ENCODE measurements around the gene ZGRF1.

Gene ZGRF1

GRCh38 chr4:112520598-112521122 lies 116.0 kb downstream of the ZGRF1 start:
- Histone ChIP-seq H3K27ac (ENCODE audit: low read length) (no peak overlapping the region), H3K36me3 (ENCODE audit: insufficient read depth, low read depth, low read length) (no peaks in the 10 kb centered on the region), H3K27me3 (ENCODE audit: insufficient read depth, low read length) (peaks cover 98% of the 10 kb centered on the region), H3K4me3 (ENCODE audit: low read length) (peak overlapping the region; percentile 61), H3K4me1 (ENCODE audit: insufficient read depth, low read length) (peaks cover 24% of the 10 kb centered on the region), H3K9ac (ENCODE audit: low read depth, low read length) (no peak overlapping the region), H3K9me3 (ENCODE audit: insufficient read depth, low read depth, low read length) (no peaks in the 10 kb centered on the region)

GRCh38 chr4:112519689-112520597 lies 116.8 kb downstream of the ZGRF1 start:
- Histone ChIP-seq H3K27ac (ENCODE audit: low read length) (no peak overlapping the region), H3K27me3 (ENCODE audit: insufficient read depth, low read length) (peaks cover 98% of the 10 kb centered on the region), H3K4me1 (ENCODE audit: insufficient read depth, low read length) (peaks cover 27% of the 10 kb centered on the region), H3K9me3 (ENCODE audit: insufficient read depth, low read depth, low read length) (no peaks in the 10 kb centered on the region), H3K9ac (ENCODE audit: low read depth, low read length) (no peak overlapping the region), H3K4me3 (ENCODE audit: low read length) (peak overlapping the region; percentile 61), H3K36me3 (ENCODE audit: insufficient read depth, low read depth, low read length) (no peaks in the 10 kb centered on the region)

GRCh38 chr4:112518675-112519074 lies 118.0 kb downstream of the ZGRF1 start:
- H3K27me3 ChIP-seq (ENCODE audit: insufficient read depth, low read length): peaks cover 100% of the 10 kb centered on the region
- H3K9ac ChIP-seq (ENCODE audit: low read depth, low read length): no peak overlapping the region
- H3K27ac ChIP-seq (ENCODE audit: low read length): no peak overlapping the region
- no peaks in the 10 kb centered on the region for H3K36me3 ChIP-seq (ENCODE audit: insufficient read depth, low read depth, low read length)
- H3K4me1 ChIP-seq (ENCODE audit: insufficient read depth, low read length): peaks cover 35% of the 10 kb centered on the region
- no peaks in the 10 kb centered on the region for H3K9me3 ChIP-seq (ENCODE audit: insufficient read depth, low read depth, low read length)
- H3K4me3 ChIP-seq (ENCODE audit: low read length): no peak overlapping the region

- no peaks in the 10 kb centered on the region for H3K9me3 ChIP-seq (ENCODE audit: insufficient read depth, low read depth, low read length)
- no peak overlapping the region for H3K4me3 ChIP-seq (ENCODE audit: low read length)
- no peaks in the 10 kb centered on the region for H3K36me3 ChIP-seq (ENCODE audit: insufficient read depth, low read depth, low read length)
- H3K27ac ChIP-seq (ENCODE audit: low read length): no peak overlapping the region
- no peak overlapping the region for H3K9ac ChIP-seq (ENCODE audit: low read depth, low read length)
- peaks cover 31% of the 10 kb centered on the region for H3K4me1 ChIP-seq (ENCODE audit: insufficient read depth, low read length)
- peaks cover 100% of the 10 kb centered on the region for H3K27me3 ChIP-seq (ENCODE audit: insufficient read depth, low read length)
Observed at GRCh38 chr4:112517911-112518310, 118.8 kb downstream of the ZGRF1 start.

- Histone ChIP-seq H3K9ac (ENCODE audit: low read depth, low read length) (no peak overlapping the region), H3K27ac (ENCODE audit: low read length) (no peak overlapping the region), H3K9me3 (ENCODE audit: insufficient read depth, low read depth, low read length) (no peaks in the 10 kb centered on the region), H3K4me1 (ENCODE audit: insufficient read depth, low read length) (peaks cover 31% of the 10 kb centered on the region), H3K4me3 (ENCODE audit: low read length) (peak overlapping the region; percentile 45; the same call in 1 of the 2 replicates), H3K36me3 (ENCODE audit: insufficient read depth, low read depth, low read length) (no peaks in the 10 kb centered on the region), H3K27me3 (ENCODE audit: insufficient read depth, low read length) (peaks cover 100% of the 10 kb centered on the region)
Observed at GRCh38 chr4:112517067-112517634, 119.6 kb downstream of the ZGRF1 start.

- Histone ChIP-seq H3K4me1 (ENCODE audit: insufficient read depth, low read length) (peaks cover 27% of the 10 kb centered on the region), H3K27me3 (ENCODE audit: insufficient read depth, low read length) (peaks cover 100% of the 10 kb centered on the region), H3K9ac (ENCODE audit: low read depth, low read length) (no peak overlapping the region), H3K4me3 (ENCODE audit: low read length) (peak overlapping the region; percentile 45; the same call in 1 of the 2 replicates), H3K27ac (ENCODE audit: low read length) (no peak overlapping the region), H3K36me3 (ENCODE audit: insufficient read depth, low read depth, low read length) (no peaks in the 10 kb centered on the region), H3K9me3 (ENCODE audit: insufficient read depth, low read depth, low read length) (no peaks in the 10 kb centered on the region)
Observed at GRCh38 chr4:112516471-112517066, 120.1 kb downstream of the ZGRF1 start.

GRCh38 chr4:112516066-112516470 lies 120.6 kb downstream of the ZGRF1 start, which contains the start of gene NEUROG2:
Gene NEUROG2 (minus strand): TSS chr4:112516180. CDS start chr4:112515475, 705 bp downstream.
- Histone ChIP-seq H3K4me1 (ENCODE audit: insufficient read depth, low read length) (peaks cover 29% of the 10 kb centered on the region), H3K27ac (ENCODE audit: low read length) (no peak within 1 kb of the TSS), H3K9ac (ENCODE audit: low read depth, low read length) (no peak within 1 kb of the TSS), H3K36me3 (ENCODE audit: insufficient read depth, low read depth, low read length) (no peaks in the 10 kb centered on the region), H3K4me3 (ENCODE audit: low read length) (peak within 1 kb of the TSS; percentile 60), H3K27me3 (ENCODE audit: insufficient read depth, low read length) (peaks cover 100% of the 10 kb centered on the region), H3K9me3 (ENCODE audit: insufficient read depth, low read depth, low read length) (no peaks in the 10 kb centered on the region)

GRCh38 chr4:112515198-112516065 lies 121.3 kb downstream of the ZGRF1 start:
- H3K4me1 ChIP-seq (ENCODE audit: insufficient read depth, low read length): peaks cover 32% of the 10 kb centered on the region
- H3K36me3 ChIP-seq (ENCODE audit: insufficient read depth, low read depth, low read length): no peaks in the 10 kb centered on the region
- H3K9me3 ChIP-seq (ENCODE audit: insufficient read depth, low read depth, low read length): no peaks in the 10 kb centered on the region
- H3K4me3 ChIP-seq (ENCODE audit: low read length): peak overlapping the region; percentile 60
- H3K9ac ChIP-seq (ENCODE audit: low read depth, low read length): no peak overlapping the region
- no peak overlapping the region for H3K27ac ChIP-seq (ENCODE audit: low read length)
- H3K27me3 ChIP-seq (ENCODE audit: insufficient read depth, low read length): peaks cover 100% of the 10 kb centered on the region

GRCh38 chr4:112514647-112515197 lies 122.0 kb downstream of the ZGRF1 start:
- Histone ChIP-seq H3K36me3 (ENCODE audit: insufficient read depth, low read depth, low read length) (no peaks in the 10 kb centered on the region), H3K27me3 (ENCODE audit: insufficient read depth, low read length) (peaks cover 100% of the 10 kb centered on the region), H3K27ac (ENCODE audit: low read length) (no peak overlapping the region), H3K4me3 (ENCODE audit: low read length) (peak overlapping the region; percentile 60; the same call in 1 of the 2 replicates), H3K9me3 (ENCODE audit: insufficient read depth, low read depth, low read length) (no peaks in the 10 kb centered on the region), H3K9ac (ENCODE audit: low read depth, low read length) (no peak overlapping the region), H3K4me1 (ENCODE audit: insufficient read depth, low read length) (peaks cover 32% of the 10 kb centered on the region)

GRCh38 chr4:112513971-112514646 lies 122.6 kb downstream of the ZGRF1 start:
- Histone ChIP-seq H3K9ac (ENCODE audit: low read depth, low read length) (no peak overlapping the region), H3K36me3 (ENCODE audit: insufficient read depth, low read depth, low read length) (no peaks in the 10 kb centered on the region), H3K27me3 (ENCODE audit: insufficient read depth, low read length) (peaks cover 100% of the 10 kb centered on the region), H3K9me3 (ENCODE audit: insufficient read depth, low read depth, low read length) (no peaks in the 10 kb centered on the region), H3K27ac (ENCODE audit: low read length) (no peak overlapping the region), H3K4me3 (ENCODE audit: low read length) (peak overlapping the region; percentile 60; the same call in 1 of the 2 replicates), H3K4me1 (ENCODE audit: insufficient read depth, low read length) (peaks cover 33% of the 10 kb centered on the region; the same call in 1 of the 2 replicates)

All from iPS-20b (cell line).